HL-60 (cell line): ENCODE measurements around the gene CDKL2.

Experiments used
- CTCF ChIP-seq: IDR thresholded peaks from one replicate; pipeline ENCODE4 v1.5.1; 2011; ENCODE audit warnings: low read length, control low read depth, inconsistent platforms; ENCODE audit not compliant: insufficient read depth
- POLR2AphosphoS5 ChIP-seq: IDR thresholded peaks from 2 replicates; pipeline ENCODE4 v1.6.1; 2012; ENCODE audit warnings: low read depth
- SPI1 ChIP-seq: IDR thresholded peaks from 2 replicates; pipeline ENCODE4 v1.6.1; 2012; ENCODE audit warnings: low read depth, mild to moderate bottlenecking, borderline replicate concordance

- no peak for TF ChIP-seq CTCF
- TF ChIP-seq POLR2AphosphoS5, result no peak
- no peak for TF ChIP-seq SPI1
Measured at GRCh38 chr4:75659512-75660031, 29.2 kb upstream of the CDKL2 start.
